Esophagus squamous epithelium (tissue), 5 donors: ENCODE measurements around the gene SESTD1. TPM values are rescaled to one million over a fixed set of nuclear protein-coding genes. Genes with fewer than 3 reads are reported as not detected.
"Not testable (repeated sequence)": the region's sequence is repeated elsewhere in the genome, so short reads cannot be mapped to it uniquely, and the experiment has no call there.

Experiments
- DNase-seq: peaks from one replicate; lab custom pipeline; 2025; lab: John Stamatoyannopoulos, UW
- H3K27ac ChIP-seq, 4 donors: fragments of 200-600 bp; sonication (generic); one replicate each; pipeline ENCODE4 v1.5.1; 2016 to 2019; ENCODE audit warnings: mild to moderate bottlenecking in 1 of 4
- H3K27me3 ChIP-seq, 4 donors: fragments of 200-600 bp; sonication (generic); 1 replicate in 3 of 4; 2 replicates in 1 of 4; pipeline versions ENCODE4 v1.5.1 to v1.6.0; 2017 to 2021; ENCODE audit warnings: antibody characterized with exemption in 1 of 4
- H3K36me3 ChIP-seq, 3 donors: fragments of 200-600 bp; sonication (generic); one replicate each; pipeline ENCODE4 v1.5.1; 2016 to 2019
- H3K4me1 ChIP-seq, 3 donors: fragments of 200-600 bp; sonication (generic); one replicate each; pipeline ENCODE4 v1.5.1; 2017 to 2019
- H3K4me3 ChIP-seq, 4 donors: fragments of 200-600 bp; sonication (generic); 1 replicate in 3 of 4; 2 replicates in 1 of 4; pipeline ENCODE4 v1.5.1; 2016 to 2019; ENCODE audit warnings: mild to moderate bottlenecking in 2 of 4, moderate library complexity in 1 of 4
- H3K9me3 ChIP-seq, 3 donors: fragments of 200-600 bp; sonication (generic); one replicate each; pipeline ENCODE4 v1.5.1; 2016 to 2019
- POLR2A ChIP-seq, 4 donors: fragments of 450-650 bp; IDR thresholded peaks; one replicate each; pipeline ENCODE4 v1.6.1; 2017; ENCODE audit warnings: antibody characterized with exemption in 4 of 4, mild to moderate bottlenecking in 4 of 4, moderate library complexity in 3 of 4
- WGBS, 2 donors: methylation state at CpG; one replicate each; pipeline ENCODE4 v1.1.5; 2018; 5-methylcytosine and 5-hydroxymethylcytosine counted together
- intact Hi-C: fragments of 100-400 bp; cut with DNase I; formaldehyde crosslinking; loops from one replicate; pipeline ENCODE4 v1.15.0; 2022
- total RNA-seq, 4 donors: library from RNA; depleted of rRNA; stranded (reverse); fragments of >200 nt; gene quantifications; one replicate each; pipeline ENCODE4 v1.1.0, GENCODE V29; 2016
- TF ChIP-seq, protein P1 (sequence below), 6 experiments: fragments of 450-650 bp in 4 of 6; fragments of 200-600 bp in 2 of 6; sonication (generic) in 2 of 6; IDR thresholded peaks; one replicate each; pipeline ENCODE4 v1.5.1; 2016 to 2019; ENCODE audit warnings: antibody characterized with exemption in 6 of 6, mild to moderate bottlenecking in 4 of 6, moderate library complexity in 4 of 6
- donor health status: DM: yes; HTN: yes; CAD: no.

The SESTD1 gene
- total RNA-seq, 4 donors from 2014 or later: 5.0 to 22.9 (median 14.0) TPM

DNA sequence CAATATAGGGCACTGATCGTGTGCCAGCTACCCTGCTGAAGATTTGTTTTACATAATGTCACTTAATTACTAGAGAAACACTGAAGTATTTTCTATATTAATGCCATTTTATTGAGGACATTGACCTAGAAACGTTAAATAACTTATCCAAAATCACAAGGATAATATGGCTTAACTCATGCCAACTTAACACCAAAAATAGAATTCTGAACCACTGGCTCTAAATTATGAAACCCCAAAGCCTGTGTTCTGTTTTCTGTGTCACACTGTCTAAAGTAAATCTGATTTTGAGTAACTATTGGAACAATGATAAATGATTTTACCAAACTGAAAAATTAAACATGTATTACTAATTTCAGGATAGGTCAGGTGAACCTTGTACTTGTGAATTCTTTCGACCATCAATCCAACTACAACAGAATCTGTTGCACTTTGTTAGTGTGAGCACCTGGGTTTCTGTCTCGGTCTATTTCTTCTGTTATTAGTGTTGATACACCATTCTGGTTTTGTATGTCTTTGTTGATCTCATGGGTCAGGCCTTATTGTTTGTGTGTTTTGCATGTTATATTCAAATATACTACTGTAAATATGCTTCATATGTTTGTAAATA lies 166.4 kb downstream of the SESTD1 start:
- H3K4me1 ChIP-seq: no peaks in the 10 kb centered on the region
- H3K27me3 ChIP-seq: no peaks in the 10 kb centered on the region
- TF ChIP-seq, protein P1, sequence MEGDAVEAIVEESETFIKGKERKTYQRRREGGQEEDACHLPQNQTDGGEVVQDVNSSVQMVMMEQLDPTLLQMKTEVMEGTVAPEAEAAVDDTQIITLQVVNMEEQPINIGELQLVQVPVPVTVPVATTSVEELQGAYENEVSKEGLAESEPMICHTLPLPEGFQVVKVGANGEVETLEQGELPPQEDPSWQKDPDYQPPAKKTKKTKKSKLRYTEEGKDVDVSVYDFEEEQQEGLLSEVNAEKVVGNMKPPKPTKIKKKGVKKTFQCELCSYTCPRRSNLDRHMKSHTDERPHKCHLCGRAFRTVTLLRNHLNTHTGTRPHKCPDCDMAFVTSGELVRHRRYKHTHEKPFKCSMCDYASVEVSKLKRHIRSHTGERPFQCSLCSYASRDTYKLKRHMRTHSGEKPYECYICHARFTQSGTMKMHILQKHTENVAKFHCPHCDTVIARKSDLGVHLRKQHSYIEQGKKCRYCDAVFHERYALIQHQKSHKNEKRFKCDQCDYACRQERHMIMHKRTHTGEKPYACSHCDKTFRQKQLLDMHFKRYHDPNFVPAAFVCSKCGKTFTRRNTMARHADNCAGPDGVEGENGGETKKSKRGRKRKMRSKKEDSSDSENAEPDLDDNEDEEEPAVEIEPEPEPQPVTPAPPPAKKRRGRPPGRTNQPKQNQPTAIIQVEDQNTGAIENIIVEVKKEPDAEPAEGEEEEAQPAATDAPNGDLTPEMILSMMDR (IDR thresholded peaks at IDR 0.05): no peak
- TF ChIP-seq POLR2A (IDR thresholded peaks at IDR 0.05): no peak
- H3K4me3 ChIP-seq: no peak overlapping the region
- no peak overlapping the region for H3K27ac ChIP-seq
- H3K9me3 ChIP-seq: no peaks in the 10 kb centered on the region
- intact Hi-C loops: no loop called here
- WGBS, 2 donors: 76 to 78% methylated on average over 4 of the region's 4 CpGs
- no peaks in the 10 kb centered on the region for H3K36me3 ChIP-seq
- no peak for DNase-seq

DNA sequence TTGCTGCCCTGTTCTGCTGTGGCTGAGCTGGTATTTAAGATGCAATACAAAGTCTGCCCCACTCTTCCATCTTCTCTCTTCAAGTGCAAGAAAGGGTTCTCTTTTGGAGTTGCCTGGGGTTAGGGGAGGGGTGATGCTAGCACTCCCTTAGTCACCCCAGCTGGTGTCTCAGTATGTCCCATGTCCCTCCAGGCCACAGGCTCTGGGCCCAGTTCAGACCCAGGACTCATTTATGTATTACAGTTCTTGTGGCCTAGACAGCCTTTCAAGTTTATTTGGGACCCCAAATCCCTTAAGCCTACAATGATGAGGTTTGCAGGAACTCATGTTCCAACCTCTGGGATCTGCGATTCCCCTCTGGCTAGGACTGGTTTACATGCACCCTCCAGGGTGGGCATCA lies 167.5 kb downstream of the SESTD1 start:
- Histone ChIP-seq H3K27ac (no peak overlapping the region), H3K4me3 (no peak overlapping the region), H3K27me3 (no peaks in the 10 kb centered on the region), H3K4me1 (no peaks in the 10 kb centered on the region), H3K9me3 (no peaks in the 10 kb centered on the region), H3K36me3 (no peaks in the 10 kb centered on the region)
- 100% methylated on average over 1 of the region's 1 CpG for WGBS, 2 donors
- intact Hi-C loops: no loop called here
- TF ChIP-seq, protein P1 (IDR thresholded peaks at IDR 0.05): no peak
- no peak for TF ChIP-seq POLR2A (IDR thresholded peaks at IDR 0.05)
- no peak for DNase-seq

DNA sequence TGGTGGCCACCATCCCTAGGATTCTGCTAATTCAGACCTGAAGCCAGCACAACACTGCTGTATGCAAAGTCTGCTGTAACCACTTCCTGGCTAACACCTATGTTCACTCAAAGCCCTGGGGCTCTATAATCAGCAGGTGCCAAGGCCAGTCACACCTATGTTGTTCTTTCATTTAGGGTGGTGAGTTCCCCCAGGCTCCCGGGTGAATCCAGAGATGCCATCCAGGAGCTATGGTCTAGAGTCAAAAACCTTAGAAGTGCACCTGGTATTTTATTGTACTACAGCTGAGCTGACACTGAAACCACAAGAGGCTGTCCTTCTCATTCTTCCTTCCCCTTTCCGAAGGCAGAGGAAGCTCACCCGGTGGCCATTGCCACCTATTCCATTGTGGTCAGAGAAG lies 168.5 kb downstream of the SESTD1 start:
- Histone ChIP-seq H3K36me3 (no peaks in the 10 kb centered on the region), H3K4me3 (no peak overlapping the region), H3K27me3 (no peaks in the 10 kb centered on the region), H3K27ac (no peak overlapping the region), H3K9me3 (no peaks in the 10 kb centered on the region), H3K4me1 (no peaks in the 10 kb centered on the region)
- intact Hi-C loops: no loop called here
- WGBS, 2 donors: 34 to 52% methylated on average over 2 to 3 of the region's 3 CpGs
- DNase-seq: no peak
- no peak for TF ChIP-seq POLR2A (IDR thresholded peaks at IDR 0.05)
- TF ChIP-seq, protein P1 (IDR thresholded peaks at IDR 0.05): no peak

DNA sequence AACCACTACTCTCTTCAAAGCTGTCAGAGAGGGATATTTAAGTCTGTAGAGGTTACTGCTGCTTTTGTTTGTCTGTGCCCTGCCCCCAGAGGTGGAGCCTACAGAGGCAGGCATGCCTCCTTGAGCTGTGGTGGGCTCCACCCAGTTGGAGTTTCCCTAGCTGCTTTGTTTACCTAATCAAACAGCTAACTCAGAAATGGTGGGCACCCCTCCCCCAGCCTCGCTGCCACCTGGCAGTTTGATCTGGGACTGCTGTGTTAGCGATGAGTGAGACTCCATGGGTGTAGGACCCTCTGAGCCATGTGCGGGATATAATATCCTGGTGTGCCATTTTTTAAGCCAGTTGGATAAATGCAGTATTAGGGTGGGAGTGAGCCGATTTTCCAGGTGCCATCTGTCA lies 171.7 kb downstream of the SESTD1 start:
- H3K27ac ChIP-seq, H3K9me3 ChIP-seq, H3K4me1 ChIP-seq, H3K36me3 ChIP-seq, H3K27me3 ChIP-seq, intact Hi-C loops, DNase-seq, H3K4me3 ChIP-seq: not testable (repeated sequence)
- 82% methylated on average over 4 of the region's 4 CpGs; no CpG with 5 or more reads in 1 of the 2 donors for WGBS, 2 donors

DNA sequence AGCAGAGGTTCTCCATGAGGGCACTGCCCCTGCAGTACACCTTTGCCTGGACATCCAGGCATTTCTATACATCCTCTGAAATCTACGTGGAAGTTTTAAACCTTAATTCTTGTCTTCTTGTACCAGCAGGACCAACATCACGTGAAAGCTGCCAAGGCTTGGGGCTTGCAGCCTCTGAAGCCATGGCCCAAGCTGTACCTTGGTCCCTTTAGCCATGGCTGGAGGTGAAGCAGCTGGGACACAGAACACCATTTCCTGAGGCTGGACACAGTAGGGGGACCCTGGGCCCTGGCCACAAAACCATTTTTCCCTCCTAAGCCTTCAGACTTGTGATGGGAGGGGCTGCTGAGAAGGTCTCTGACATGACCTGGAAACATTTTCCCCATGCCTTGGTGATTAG lies 181.9 kb downstream of the SESTD1 start:
- Histone ChIP-seq H3K4me1 (no peaks in the 10 kb centered on the region), H3K36me3 (no peaks in the 10 kb centered on the region), H3K9me3 (no peaks in the 10 kb centered on the region), H3K27me3 (no peaks in the 10 kb centered on the region), H3K27ac (no peak overlapping the region), H3K4me3 (no peak overlapping the region)
- WGBS, 2 donors: 81% methylated on average over 2 of the region's 2 CpGs; no CpG with 5 or more reads in 1 of the 2 donors
- intact Hi-C loops: no loop called here
- TF ChIP-seq, protein P1 (IDR thresholded peaks at IDR 0.05): no peak
- no peak for DNase-seq

DNA sequence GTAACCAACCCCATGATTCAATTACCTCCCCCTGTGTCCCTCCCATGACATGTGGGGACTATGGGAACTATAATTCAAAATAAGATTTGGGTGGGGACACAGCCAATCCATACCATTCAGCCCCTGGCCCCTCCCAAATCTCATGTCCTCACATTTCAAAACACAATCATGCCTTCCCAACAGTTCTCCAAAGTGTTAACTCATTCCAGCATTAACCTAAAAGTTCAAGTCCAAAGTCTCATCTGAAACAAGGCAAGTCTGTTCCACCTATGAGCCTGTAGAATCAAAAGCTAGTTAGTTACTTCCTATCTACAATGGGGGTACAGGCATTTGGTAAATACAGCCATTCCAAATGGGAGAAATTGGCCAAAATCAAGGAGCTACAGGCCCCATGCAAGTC lies 182.7 kb downstream of the SESTD1 start:
- Histone ChIP-seq H3K4me3 (no peak overlapping the region), H3K27me3 (no peaks in the 10 kb centered on the region), H3K9me3 (no peaks in the 10 kb centered on the region), H3K4me1 (no peaks in the 10 kb centered on the region), H3K36me3 (no peaks in the 10 kb centered on the region), H3K27ac (no peak overlapping the region)
- intact Hi-C loops: no loop called here
- DNase-seq: no peak
- no peak for TF ChIP-seq POLR2A (IDR thresholded peaks at IDR 0.05)
- TF ChIP-seq, protein P1 (IDR thresholded peaks at IDR 0.05): no peak
